CD4-positive, alpha-beta T cell (primary cell): ENCODE measurements around the gene FAT1. TPM values are rescaled to one million over a fixed set of nuclear protein-coding genes. Genes with fewer than 3 reads are reported as not detected.

Source experiments
- ATAC-seq: fragments of 200-7000 bp; cut with Tn5 transposase; one replicate; pipeline ENCODE4 v1.10.0; 2022; ENCODE audit warnings: mild to moderate bottlenecking; ENCODE audit not compliant: poor library complexity
- CTCF ChIA-PET: fragments of 350-600 bp; sonication (Branson Sonifier 250); formaldehyde crosslinking; loops from one replicate; lab custom pipeline; 2021; ENCODE audit warnings: antibody characterized with exemption, inconsistent platforms; lab: Charles Lee
- POLR2A ChIA-PET: fragments of 350-600 bp; sonication (Branson Sonifier 250); formaldehyde crosslinking; loops from one replicate; lab custom pipeline; 2021; ENCODE audit warnings: antibody characterized with exemption, inconsistent platforms; lab: Charles Lee
- DNase-seq, 14 experiments: peaks; one replicate each; pipeline ENCODE4 v3.0.0-alpha.2; 2013 to 2020; ENCODE audit warnings: mixed read lengths in 2 of 14
- H3K27ac ChIP-seq, 2 donors: one replicate each; pipeline versions ENCODE4 v1.5.1 to v1.7.0; 2013; ENCODE audit warnings: low read length in 2 of 2, low read depth in 1 of 2, mild to moderate bottlenecking in 1 of 2
- H3K27me3 ChIP-seq, 2 experiments: 1 replicate in 1 of 2; 2 replicates in 1 of 2; pipeline versions ENCODE4 v1.6.1 to v1.7.0; 2013; ENCODE audit warnings: low read length in 2 of 2, control low read depth in 1 of 2, mild to moderate bottlenecking in 1 of 2, moderate library complexity in 1 of 2; ENCODE audit not compliant: insufficient read depth in 2 of 2, control insufficient read depth in 1 of 2
- H3K36me3 ChIP-seq: one replicate; pipeline ENCODE4 v1.6.1; 2013; ENCODE audit warnings: low read length, control low read depth; ENCODE audit not compliant: insufficient read depth
- H3K4me1 ChIP-seq: one replicate; pipeline ENCODE4 v1.6.1; 2013; ENCODE audit warnings: low read length, control low read depth; ENCODE audit not compliant: insufficient read depth
- H3K4me3 ChIP-seq: one replicate; pipeline ENCODE4 v1.5.1; 2013; ENCODE audit warnings: mild to moderate bottlenecking, low read length, moderate library complexity
- H3K9me3 ChIP-seq, 2 experiments: 1 replicate in 1 of 2; 2 replicates in 1 of 2; pipeline versions ENCODE4 v1.6.1 to v1.7.0; 2013; ENCODE audit warnings: low read length in 2 of 2, mild to moderate bottlenecking in 2 of 2, control low read depth in 1 of 2, moderate library complexity in 1 of 2; ENCODE audit not compliant: control insufficient read depth in 1 of 2, insufficient read depth in 1 of 2
- H3K27ac Mint-ChIP-seq: one replicate; pipeline ENCODE4 v1.8.0; 2020; ENCODE audit warnings: mixed read lengths
- H3K27me3 Mint-ChIP-seq: one replicate; pipeline ENCODE4 v1.8.0; 2021; ENCODE audit warnings: mixed read lengths
- H3K36me3 Mint-ChIP-seq: one replicate; pipeline ENCODE4 v1.8.0; 2021; ENCODE audit warnings: low read depth, mixed read lengths
- H3K4me1 Mint-ChIP-seq: one replicate; pipeline ENCODE4 v1.8.0; 2021; ENCODE audit warnings: low read depth, mixed read lengths
- H3K4me3 Mint-ChIP-seq: one replicate; pipeline ENCODE4 v1.8.0; 2020; ENCODE audit warnings: mild to moderate bottlenecking, mixed read lengths
- H3K9me3 Mint-ChIP-seq: one replicate; pipeline ENCODE4 v1.8.0; 2020; ENCODE audit warnings: mixed read lengths
- CTCF ChIP-seq: fragments of 200-600 bp; IDR thresholded peaks from one replicate; pipeline ENCODE4 v1.8.0; 2022; ENCODE audit warnings: antibody characterized with exemption, mild to moderate bottlenecking
- intact Hi-C, 2 experiments: fragments of 100-400 bp; cut with DNase I in 1 of 2; cut with micrococcal nuclease in 1 of 2; formaldehyde crosslinking; loops; one replicate each; pipeline versions ENCODE4 v1.15.1 to v1.9.0; 2023 to 2025; cut with DNase I, micrococcal nuclease
- total RNA-seq, 174 experiments: library from RNA in 2 of 174; stranded (reverse) in 2 of 174; gene quantifications; one replicate each; pipeline ENCODE4 v1.2.3 and lab custom pipeline; 2021 to 2026

Gene FAT1
- total RNA-seq, 2 experiments from 2014 or later = 0.03 TPM; not detected in 1

- peaks cover 5% of the 10 kb centered on the region for H3K27me3 Mint-ChIP-seq
- no peak for DNase-seq
- H3K9me3 Mint-ChIP-seq = no peaks in the 10 kb centered on the region
Measured at GRCh38 chr4:186561748-186562147, 161.9 kb downstream of the FAT1 start.

GRCh38 chr4:186560647-186561046 is 163.0 kb downstream of the FAT1 start:
- H3K4me1 Mint-ChIP-seq = no peaks in the 10 kb centered on the region
- no peaks in the 10 kb centered on the region for H3K36me3 Mint-ChIP-seq
- H3K4me3 Mint-ChIP-seq = no peak overlapping the region
- no peak overlapping the region for H3K4me3 ChIP-seq
- no peaks in the 10 kb centered on the region for H3K9me3 Mint-ChIP-seq
- intact Hi-C loops = no loop called here
- H3K4me1 ChIP-seq = no peaks in the 10 kb centered on the region
- ChIA-PET POLR2A (no interaction called here), CTCF (no interaction called here)
- H3K27me3 Mint-ChIP-seq = peaks cover 9% of the 10 kb centered on the region
- TF ChIP-seq CTCF = no peak
- ATAC-seq (no peak), DNase-seq (no peak)
- no peak overlapping the region for H3K27ac ChIP-seq
- no peaks in the 10 kb centered on the region for H3K36me3 ChIP-seq
- no peak overlapping the region for H3K27ac Mint-ChIP-seq
- peaks cover 1 to 4% of the 10 kb centered on the region in 2 experiments for H3K27me3 ChIP-seq
- H3K9me3 ChIP-seq = peaks cover 0 to under 1% of the 10 kb centered on the region in 2 experiments

More at GRCh38 chr4:186561748-186562147, 161.9 kb downstream of the FAT1 start:
- no peaks in the 10 kb centered on the region for H3K36me3 Mint-ChIP-seq
- ChIA-PET POLR2A (no interaction called here), CTCF (no interaction called here)
- Histone ChIP-seq H3K4me3 (no peak overlapping the region), H3K27me3 (no peaks in the 10 kb centered on the region), H3K4me1 (no peaks in the 10 kb centered on the region), H3K9me3 (no peaks in the 10 kb centered on the region), H3K36me3 (no peaks in the 10 kb centered on the region), H3K27ac (no peak overlapping the region)
- no peak for TF ChIP-seq CTCF
- no peak for ATAC-seq
- H3K4me1 Mint-ChIP-seq = no peaks in the 10 kb centered on the region
- no peak overlapping the region for H3K4me3 Mint-ChIP-seq
- no peak overlapping the region for H3K27ac Mint-ChIP-seq
- intact Hi-C loops = no loop called here

- Histone ChIP-seq H3K36me3 (no peaks in the 10 kb centered on the region), H3K4me1 (no peaks in the 10 kb centered on the region), H3K9me3 (peaks cover 0 to 7% of the 10 kb centered on the region in 2 experiments), H3K27ac (no peak overlapping the region), H3K27me3 (peaks cover 13 to 22% of the 10 kb centered on the region in 2 experiments), H3K4me3 (no peak overlapping the region)
- no peaks in the 10 kb centered on the region for H3K4me1 Mint-ChIP-seq
- H3K4me3 Mint-ChIP-seq = no peak overlapping the region
- DNase-seq = no peak
- peaks cover 31% of the 10 kb centered on the region for H3K27me3 Mint-ChIP-seq
- H3K9me3 Mint-ChIP-seq = no peaks in the 10 kb centered on the region
- ATAC-seq = no peak
- TF ChIP-seq CTCF = no peak
- ChIA-PET CTCF (interaction anchor here (0.5 kb wide), 1 partner anchor 1984 kb away, joined by 3 read pairs; no protein-coding TSS in a partner anchor), POLR2A (no interaction called here)
- no peak overlapping the region for H3K27ac Mint-ChIP-seq
- no peaks in the 10 kb centered on the region for H3K36me3 Mint-ChIP-seq
- intact Hi-C loops = no loop called here
Measured at GRCh38 chr4:186557486-186557885, 166.2 kb downstream of the FAT1 start.
